GM23248 (cell line): ENCODE measurements around the gene ACSM6. TPM values are rescaled to one million over a fixed set of nuclear protein-coding genes. Genes with fewer than 3 reads are reported as not detected.
"Not testable (repeated sequence)": the region's sequence is repeated elsewhere in the genome, so short reads cannot be mapped to it uniquely, and the experiment has no call there.

Experiments
- DNase-seq: peaks from one replicate; pipeline ENCODE4 v3.0.0-alpha.2; 2015
- H2AFZ ChIP-seq: fragments of 200-600 bp; sonication (generic); 2 replicates; pipeline ENCODE4 v1.6.1; 2016; ENCODE audit warnings: antibody characterized with exemption
- H3F3A ChIP-seq: fragments of 200-600 bp; sonication (generic); 2 replicates; pipeline ENCODE4 v1.6.1; 2016; ENCODE audit warnings: mild to moderate bottlenecking, antibody characterized with exemption, mixed run types; ENCODE audit not compliant: insufficient read depth
- H3K27ac ChIP-seq: fragments of 200-600 bp; sonication (generic); 2 replicates; pipeline ENCODE4 v1.5.1; 2016; ENCODE audit warnings: mild to moderate bottlenecking
- H3K27me3 ChIP-seq: fragments of 200-600 bp; sonication (generic); replicated peaks from 2 replicates; pipeline ENCODE4 v1.6.1; 2016; ENCODE audit warnings: mild to moderate bottlenecking; ENCODE audit not compliant: insufficient read depth
- H3K36me3 ChIP-seq: fragments of 200-600 bp; sonication (generic); 2 replicates; pipeline ENCODE4 v1.6.1; 2016; ENCODE audit warnings: low read depth, mild to moderate bottlenecking
- H3K4me1 ChIP-seq: fragments of 200-600 bp; sonication (generic); 2 replicates; pipeline ENCODE4 v1.6.1; 2016; ENCODE audit warnings: mild to moderate bottlenecking; ENCODE audit not compliant: insufficient read depth
- H3K4me2 ChIP-seq: fragments of 200-600 bp; sonication (generic); one replicate; pipeline ENCODE4 v1.6.1; 2016; ENCODE audit warnings: mild to moderate bottlenecking; ENCODE audit not compliant: unreplicated experiment
- H3K4me3 ChIP-seq: fragments of 200-600 bp; sonication (generic); 2 replicates; pipeline ENCODE4 v1.5.1; 2016; ENCODE audit warnings: mild to moderate bottlenecking
- H3K79me2 ChIP-seq: fragments of 200-600 bp; sonication (generic); 2 replicates; pipeline ENCODE4 v1.6.1; 2016; ENCODE audit warnings: mild to moderate bottlenecking; ENCODE audit not compliant: insufficient read depth
- H3K9ac ChIP-seq: fragments of 200-600 bp; sonication (generic); 2 replicates; pipeline ENCODE4 v1.6.1; 2016; ENCODE audit warnings: mild to moderate bottlenecking
- H3K9me2 ChIP-seq: fragments of 200-600 bp; sonication (generic); 2 replicates; pipeline ENCODE4 v1.6.1; 2016; ENCODE audit warnings: mixed run types, mild to moderate bottlenecking, moderate library complexity; ENCODE audit not compliant: insufficient read depth
- H3K9me3 ChIP-seq: fragments of 200-600 bp; sonication (generic); one replicate; pipeline ENCODE4 v1.6.1; 2017; ENCODE audit warnings: low read depth
- H4K20me1 ChIP-seq: fragments of 200-600 bp; sonication (generic); 2 replicates; pipeline ENCODE4 v1.6.0; 2016; ENCODE audit not compliant: insufficient read depth
- EZH2 ChIP-seq: fragments of 200-600 bp; sonication (generic); IDR thresholded peaks from 2 replicates; pipeline ENCODE4 v1.6.1; 2018; ENCODE audit warnings: antibody characterized with exemption, mild to moderate bottlenecking; ENCODE audit not compliant: insufficient read depth, poor library complexity, severe bottlenecking
- EZH2phosphoT487 ChIP-seq: fragments of 200-600 bp; sonication (generic); IDR thresholded peaks from 2 replicates; pipeline ENCODE4 v1.6.1; 2018; ENCODE audit warnings: antibody characterized with exemption, moderate library complexity, mild to moderate bottlenecking, low read depth; ENCODE audit not compliant: insufficient read depth
- WGBS, 2 experiments: methylation state at CpG; one replicate each; pipeline ENCODE4 v1.1.6; 2015 to 2017; ENCODE audit warnings: low lambda C conversion rate in 2 of 2, low coverage in 1 of 2; ENCODE audit errors: missing lambda C conversion rate in 2 of 2; 5-methylcytosine and 5-hydroxymethylcytosine counted together
- in situ Hi-C: fragments of 300-500 bp; cut with MboI; formaldehyde crosslinking; loops from 2 replicates; pipeline ENCODE4 v1.15.0; 2020
- polyA plus RNA-seq: library from polyadenylated mRNA; unstranded; fragments of >200 nt; fragmentation: Nextera tagmentation; extraction: Ambion mirVana; gene quantifications from 2 replicates; pipeline ENCODE4 v1.2.1, GENCODE V29; 2016
- total RNA-seq: library from RNA; depleted of rRNA; stranded (reverse); fragments of >200 nt; shearing (Covaris generic); gene quantifications from 2 replicates; pipeline ENCODE4 v1.2.3, GENCODE V29; 2014

Gene ACSM6
- total and polyA plus RNA-seq, 2 experiments from 2014 or later = 0.08 TPM; not detected in 1

DNA sequence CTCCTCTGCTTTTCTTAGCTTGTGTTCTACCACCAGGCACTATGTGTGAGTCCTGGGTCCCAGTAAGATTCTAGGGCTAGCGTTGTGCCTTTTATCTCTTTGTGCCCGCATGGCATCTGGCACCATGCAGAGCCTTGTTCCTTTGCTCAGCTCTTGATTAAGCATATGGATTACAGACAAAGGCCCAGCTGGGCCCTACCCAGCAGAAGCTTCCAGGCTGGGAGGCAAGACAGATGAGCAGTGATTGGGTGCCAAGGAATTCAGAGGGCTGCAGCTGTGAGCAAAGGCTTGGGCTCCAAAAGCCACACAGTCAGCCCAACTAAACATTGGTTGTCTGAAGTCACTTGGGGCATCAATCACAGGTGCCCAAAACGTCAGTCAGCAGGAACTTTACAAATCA, 2.0 kb downstream of the ACSM6 start:
- in situ Hi-C loops = no loop called here
- Histone ChIP-seq H3F3A (no peaks in the 10 kb centered on the region), H3K79me2 (no peaks in the 10 kb centered on the region), H4K20me1 (no peaks in the 10 kb centered on the region), H2AFZ (no peak overlapping the region), H3K9me2 (no peaks in the 10 kb centered on the region), H3K27me3 (no peaks in the 10 kb centered on the region), H3K36me3 (no peaks in the 10 kb centered on the region), H3K4me3 (no peak overlapping the region), H3K9ac (no peak overlapping the region), H3K4me1 (no peaks in the 10 kb centered on the region), H3K27ac (no peak overlapping the region), H3K9me3 (no peaks in the 10 kb centered on the region), H3K4me2 (no peak overlapping the region)
- TF ChIP-seq EZH2phosphoT487 (no peak), EZH2 (no peak)
- WGBS, 2 experiments = 42 to 48% methylated on average over 3 of the region's 3 CpGs
- DNase-seq = no peak

- Histone ChIP-seq H3K36me3 (no peaks in the 10 kb centered on the region), H3K9me2 (no peaks in the 10 kb centered on the region), H4K20me1 (no peaks in the 10 kb centered on the region), H3K4me1 (no peaks in the 10 kb centered on the region), H3K27ac (no peak overlapping the region), H3K4me3 (no peak overlapping the region), H3K79me2 (no peaks in the 10 kb centered on the region), H3K9ac (no peak overlapping the region), H3K4me2 (no peak overlapping the region), H3K27me3 (no peaks in the 10 kb centered on the region), H2AFZ (no peak overlapping the region), H3F3A (no peaks in the 10 kb centered on the region), H3K9me3 (no peaks in the 10 kb centered on the region)
- peak; percentile 74 for DNase-seq
- TF ChIP-seq EZH2phosphoT487 (no peak), EZH2 (no peak)
- in situ Hi-C loops = loop anchor here (10.0 kb wide), 1 partner anchor 163 kb away; no protein-coding TSS in a partner anchor
- 58% methylated on average over 4 of the region's 4 CpGs for WGBS, 2 experiments
These were observed 7.7 kb downstream of the ACSM6 start for GRCh38 chr10:95201736-95202135.

DNA sequence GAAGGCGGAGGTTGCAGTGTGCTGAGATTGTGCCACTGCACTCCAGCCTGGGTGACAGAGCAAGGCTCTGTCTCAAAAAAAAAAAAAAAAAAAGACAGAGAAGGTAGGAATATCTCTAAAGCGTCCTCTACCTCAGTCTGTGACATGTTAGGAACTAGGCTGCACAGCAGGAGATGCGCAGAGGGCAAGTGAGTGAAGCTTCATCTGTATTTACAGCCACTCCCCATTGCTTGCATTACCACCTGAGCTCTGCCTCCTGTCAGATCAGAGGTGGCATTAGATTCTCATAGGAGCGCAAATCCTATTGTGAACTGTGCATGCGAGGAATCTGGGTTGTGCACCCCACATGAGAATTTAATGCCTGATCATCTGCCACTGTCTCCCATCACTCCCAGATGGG, 8.8 kb downstream of the ACSM6 start:
- not testable (repeated sequence) for H2AFZ ChIP-seq, H3K27ac ChIP-seq, H3K4me2 ChIP-seq, H3K9ac ChIP-seq, H3K9me3 ChIP-seq, H3K36me3 ChIP-seq, H3K9me2 ChIP-seq, H3K27me3 ChIP-seq, H4K20me1 ChIP-seq, H3K79me2 ChIP-seq, DNase-seq, H3K4me1 ChIP-seq, H3K4me3 ChIP-seq, H3F3A ChIP-seq
- WGBS, 2 experiments = 74 to 79% methylated on average over 5 of the region's 5 CpGs
- in situ Hi-C loops = loop anchor here (10.0 kb wide), 1 partner anchor 162 kb away; no protein-coding TSS in a partner anchor

- 58% methylated on average over 8 of the region's 8 CpGs for WGBS, 2 experiments
- Histone ChIP-seq H3K27ac (no peak overlapping the region), H3K9me3 (no peaks in the 10 kb centered on the region), H3K9ac (no peak overlapping the region), H3K4me3 (no peak overlapping the region), H3K4me2 (no peak overlapping the region), H3K4me1 (peaks cover 8% of the 10 kb centered on the region), H3K36me3 (no peaks in the 10 kb centered on the region), H4K20me1 (no peaks in the 10 kb centered on the region), H3K27me3 (no peaks in the 10 kb centered on the region), H2AFZ (peak overlapping the region; percentile 30; the same call in 1 of the 2 replicates), H3F3A (0 out of 2 replicates have a peak, but pooled peaks cover 6% of the 10 kb centered on the region), H3K79me2 (no peaks in the 10 kb centered on the region), H3K9me2 (no peaks in the 10 kb centered on the region)
- TF ChIP-seq EZH2 (no peak), EZH2phosphoT487 (no peak)
- in situ Hi-C loops = loop anchor here (10.0 kb wide), 1 partner anchor 156 kb away; no protein-coding TSS in a partner anchor
- DNase-seq = peak; percentile 33
These were observed 14.8 kb downstream of the ACSM6 start for GRCh38 chr10:95208702-95209391.
